Stomach (tissue), 4 donors: ENCODE results near the gene SP9.

ENCODE experiments used
- CTCF ChIP-seq, 7 experiments: fragments of 450-650 bp in 4 of 7; fragments of 200-600 bp in 3 of 7; sonication (generic) in 3 of 7; IDR thresholded peaks; one replicate each; pipeline ENCODE4 v1.5.1; 2016 to 2019; ENCODE audit warnings: antibody characterized with exemption in 7 of 7, control low read depth in 2 of 7, mild to moderate bottlenecking in 1 of 7
- POLR2A ChIP-seq, 4 donors: fragments of 450-650 bp; IDR thresholded peaks; one replicate each; pipeline ENCODE4 v1.6.1; 2016; ENCODE audit warnings: antibody characterized with exemption in 4 of 4, control low read depth in 2 of 4, mild to moderate bottlenecking in 1 of 4, moderate library complexity in 1 of 4

DNA sequence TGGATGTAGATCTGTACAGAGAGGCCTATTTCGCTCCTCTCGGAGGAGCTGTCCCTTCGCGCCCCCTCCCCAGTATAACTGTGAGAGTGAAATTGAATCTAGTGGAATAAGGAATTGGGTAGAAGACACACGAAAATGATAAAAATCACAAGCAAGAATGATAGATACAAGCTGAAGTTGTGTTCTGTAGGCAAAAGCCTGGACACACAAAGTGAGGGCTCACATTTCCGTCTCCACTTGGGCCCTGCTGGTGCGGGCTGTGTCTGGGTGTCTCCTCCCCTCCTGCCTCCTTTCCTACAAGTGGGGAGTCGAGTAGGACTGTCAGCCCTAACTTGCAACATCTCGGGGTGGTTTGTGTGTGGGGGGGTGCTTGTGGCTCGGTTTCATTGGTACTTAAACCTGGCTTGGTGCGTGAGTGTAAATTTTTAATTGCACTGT lies 457 bp upstream of the SP9 start:
- TF ChIP-seq CTCF (IDR thresholded peaks at IDR 0.05) (no peak), POLR2A (IDR thresholded peaks at IDR 0.05) (no peak)
